Midbrain (tissue), 1 donor: ENCODE measurements around the gene TOP3B.

Source experiments
- DNase-seq: peaks from one replicate; lab custom pipeline; 2025; lab: John Stamatoyannopoulos, UW

The TOP3B gene

GRCh38 chr22:21961886-21962654 is 20.5 kb downstream of the TOP3B start:
- DNase-seq, result no peak

- no peak for DNase-seq
Measured at GRCh38 chr22:21961127-21961867, 21.3 kb downstream of the TOP3B start.

DNA sequence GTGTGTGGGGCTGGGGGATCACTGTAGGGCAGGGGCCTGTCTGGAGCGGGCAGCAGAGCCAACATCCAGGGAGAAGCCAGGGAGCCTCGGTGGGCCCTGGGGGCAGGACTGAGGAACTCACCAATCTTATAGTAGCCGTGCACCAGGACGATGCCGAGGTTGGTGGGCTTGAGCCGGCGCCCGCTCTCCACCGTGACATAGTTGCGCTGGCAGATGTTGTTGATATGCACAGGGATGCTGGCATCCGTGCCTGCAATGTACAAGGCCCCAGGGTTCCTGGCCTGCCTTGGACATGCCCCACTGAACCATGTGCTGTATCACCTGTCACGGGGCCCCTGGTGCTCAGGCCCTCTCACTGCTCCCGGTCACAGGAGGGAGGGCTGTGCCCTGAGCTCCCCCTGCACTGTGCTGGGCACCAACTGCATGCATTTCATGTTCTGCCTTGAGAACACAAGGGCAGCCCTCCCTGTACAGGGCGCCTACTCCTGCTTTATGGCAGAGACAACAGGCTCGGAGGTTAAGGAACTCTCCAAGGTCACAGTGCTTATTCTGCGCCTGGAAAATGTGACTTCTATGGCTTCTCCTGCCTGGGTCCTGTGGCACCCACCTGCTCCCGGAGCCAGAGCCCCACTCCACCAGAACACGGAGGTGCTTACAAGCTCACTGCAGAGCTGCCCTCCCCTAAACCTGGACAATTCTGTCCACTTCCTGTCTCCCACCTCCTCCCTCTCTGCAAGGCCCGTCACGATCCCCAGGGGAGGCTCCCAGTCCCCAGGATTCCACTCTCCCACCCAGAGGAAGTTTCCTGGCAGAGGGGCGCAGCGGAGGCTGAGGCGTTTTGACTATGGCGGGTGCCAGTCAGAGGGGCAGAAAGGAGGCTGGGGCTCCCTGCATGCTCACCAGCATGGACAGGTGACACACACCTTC is 22.1 kb downstream of the TOP3B start:
- no peak for DNase-seq

DNA sequence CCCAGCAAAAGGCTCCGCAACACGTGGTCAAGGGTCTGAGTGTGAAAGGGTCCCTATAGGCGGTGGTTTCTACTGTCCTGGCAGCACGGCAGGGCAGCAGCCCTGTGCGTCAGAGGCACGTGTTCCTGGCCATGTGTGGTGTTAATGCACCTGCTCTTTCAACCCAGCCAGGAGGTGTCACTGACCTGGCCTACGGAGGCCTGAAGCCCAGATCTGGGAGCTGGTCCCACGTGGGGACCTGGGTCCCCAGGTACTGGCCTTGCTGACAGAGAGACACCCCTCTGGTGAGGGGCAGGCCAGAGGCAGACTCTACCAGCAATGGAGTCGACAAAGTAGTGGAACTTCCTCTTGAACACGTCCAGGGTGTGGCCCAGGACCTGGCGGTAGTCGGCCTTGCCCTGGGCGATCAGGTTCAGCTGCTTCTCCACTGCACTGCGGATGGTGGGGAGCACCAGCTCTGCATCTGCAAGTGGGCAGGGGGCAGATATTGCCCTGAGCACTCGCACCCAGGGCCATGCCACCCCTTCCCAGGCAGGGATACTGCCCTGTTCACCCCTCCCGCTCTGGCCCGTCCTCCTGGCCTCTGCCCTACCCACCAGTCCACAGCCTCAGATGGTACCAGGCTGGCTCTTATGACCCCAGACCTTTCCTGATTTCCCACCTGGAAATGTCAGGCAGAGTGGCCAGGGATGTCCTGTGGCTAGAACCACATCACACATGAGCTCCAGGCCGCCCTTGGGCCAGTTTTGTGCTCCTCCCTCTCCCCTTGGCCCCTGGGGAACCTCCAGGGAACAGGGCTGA is 23.1 kb downstream of the TOP3B start:
- DNase-seq, result no peak

DNA sequence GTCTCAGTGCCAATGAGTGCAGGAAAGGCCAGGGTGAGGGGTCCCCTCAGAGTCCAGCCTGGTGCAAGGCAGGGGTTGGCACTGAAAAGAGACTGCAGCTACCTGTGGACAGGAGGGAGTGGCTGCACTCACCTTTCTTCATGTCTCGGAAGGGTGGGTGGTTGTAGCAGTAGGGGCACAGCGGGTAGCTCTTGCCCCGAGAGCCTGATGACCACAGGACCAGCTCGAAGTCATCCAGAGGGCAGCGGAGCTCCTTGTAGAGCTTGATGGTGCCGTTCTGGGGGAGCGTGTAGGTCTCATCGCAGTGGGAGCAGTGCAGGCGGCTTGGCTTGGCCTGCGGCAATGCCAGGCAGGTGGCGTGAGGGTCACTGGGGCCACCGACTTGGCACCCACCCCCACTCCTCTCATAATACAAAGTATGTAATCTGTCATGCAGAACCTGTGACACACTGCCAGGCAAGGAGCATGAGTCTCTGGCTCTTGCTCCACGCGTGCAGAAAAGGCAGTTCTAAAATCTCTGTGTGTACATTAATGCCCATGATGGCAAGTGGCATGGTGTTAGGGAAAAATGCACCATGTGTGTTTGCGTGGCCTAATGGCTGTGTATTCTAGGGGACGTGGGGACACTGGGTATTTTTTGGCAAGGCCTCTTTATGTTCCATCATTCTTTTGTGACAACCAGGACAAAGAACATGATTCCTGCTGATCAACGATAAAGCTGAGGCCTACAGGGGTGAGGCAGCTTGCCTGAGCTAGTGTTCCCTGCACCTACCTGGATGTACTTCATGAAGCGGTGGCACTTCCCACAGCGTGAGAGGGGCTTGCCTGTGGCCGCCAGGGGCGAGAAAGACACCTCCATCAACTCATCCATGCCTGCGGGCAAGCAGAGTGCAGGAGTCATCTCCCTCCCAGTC is 24.0 kb downstream of the TOP3B start:
- no peak for DNase-seq

GRCh38 chr22:21952586-21953571 is 29.7 kb downstream of the TOP3B start, which contains the start of gene PPM1F:
PPM1F (minus strand) TSS chr22:21952848; CDS start chr22:21946048, 6,800 bp downstream.
- DNase-seq, result peak; percentile 65

DNA sequence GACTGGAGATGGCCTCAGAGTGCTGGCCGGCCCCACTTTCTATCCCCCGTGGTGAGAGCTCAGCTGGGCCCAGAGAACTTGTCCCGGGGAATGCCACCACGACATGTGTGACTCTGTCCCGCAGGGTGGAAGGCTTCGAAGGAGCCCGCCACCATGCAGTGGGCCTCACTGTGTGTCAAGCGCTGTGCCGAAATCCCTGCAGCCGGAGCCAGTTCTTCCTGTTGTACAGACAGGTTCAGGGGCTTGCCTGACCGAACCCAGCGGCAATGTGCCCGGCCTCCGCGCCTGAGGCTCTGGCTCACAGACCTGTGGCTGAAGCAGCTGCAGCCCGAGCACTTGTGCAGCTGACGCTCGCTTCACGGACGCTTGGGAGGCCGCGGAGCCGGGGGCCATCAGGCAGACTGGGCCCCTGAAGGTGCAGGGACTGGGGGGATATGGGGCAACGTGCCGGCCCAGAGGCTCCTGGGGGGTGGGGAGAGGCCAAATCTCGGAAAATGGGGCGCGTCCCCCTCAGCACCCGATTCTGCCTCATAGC is 30.6 kb downstream of the TOP3B start:
- DNase-seq, result no peak

GRCh38 chr22:21951062-21951461 is 31.5 kb downstream of the TOP3B start:
- no peak for DNase-seq

- no peak for DNase-seq
Measured at GRCh38 chr22:21949948-21950347, 32.6 kb downstream of the TOP3B start.

GRCh38 chr22:21949569-21949918 is 33.0 kb downstream of the TOP3B start:
- no peak for DNase-seq

GRCh38 chr22:21948824-21949568 is 33.6 kb downstream of the TOP3B start:
- DNase-seq, result no peak

DNA sequence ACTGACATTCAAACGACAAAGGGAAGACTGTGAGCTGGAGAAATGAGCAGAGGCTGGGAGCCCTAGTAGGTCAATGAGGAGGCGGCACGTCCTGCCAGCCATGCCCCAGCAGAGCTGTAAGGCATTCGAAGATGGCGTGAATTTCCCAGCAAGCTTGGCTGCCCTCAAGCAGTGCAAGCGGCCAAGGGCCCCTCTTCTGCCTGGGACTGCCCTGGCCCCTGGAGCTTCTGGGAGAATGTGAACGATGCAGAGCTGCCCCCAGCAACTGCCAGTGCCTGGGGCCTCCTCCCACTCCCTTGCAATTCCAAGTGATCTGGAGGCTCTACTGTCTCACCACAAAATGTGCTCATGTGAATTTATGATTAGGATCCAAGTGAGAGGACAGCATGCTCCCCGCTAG is 34.2 kb downstream of the TOP3B start:
- no peak for DNase-seq

- DNase-seq, result no peak
Measured at GRCh38 chr22:21947040-21948014, 35.3 kb downstream of the TOP3B start.

DNA sequence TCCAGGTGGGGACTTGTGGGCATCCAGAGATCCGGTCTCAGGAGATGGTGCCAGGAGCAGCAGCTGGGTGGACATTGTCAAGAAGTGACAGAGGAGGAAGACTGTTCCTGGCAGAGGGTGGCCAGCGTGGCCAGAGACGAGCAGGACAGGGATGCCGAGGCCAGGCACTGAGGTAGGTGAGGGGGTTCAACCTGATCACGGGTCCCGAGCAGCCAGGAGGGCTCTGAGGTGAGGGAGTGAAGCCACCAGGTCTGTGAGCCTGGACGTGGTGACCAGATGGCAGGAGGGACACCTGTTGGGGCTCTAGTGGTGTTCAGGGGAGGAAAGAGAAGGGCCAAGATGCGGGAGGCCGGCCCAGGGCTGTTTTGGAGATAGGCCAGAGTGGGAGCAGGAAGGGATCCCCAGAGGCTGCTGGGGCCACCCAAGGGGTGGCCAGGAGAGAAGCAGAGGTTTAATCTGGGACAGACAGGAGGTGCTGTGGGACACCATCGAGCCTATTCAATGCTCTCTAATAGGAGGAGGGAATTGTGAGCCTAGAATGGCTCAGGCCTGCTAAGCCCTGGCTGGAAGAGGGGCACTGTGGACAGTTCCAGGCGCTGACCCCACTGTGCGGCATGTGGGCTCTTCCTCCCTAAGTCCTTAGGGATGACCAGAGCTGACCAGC is 36.2 kb downstream of the TOP3B start:
- DNase-seq, result no peak

- no peak for DNase-seq
Measured at GRCh38 chr22:21945453-21946261, 36.9 kb downstream of the TOP3B start.

DNA sequence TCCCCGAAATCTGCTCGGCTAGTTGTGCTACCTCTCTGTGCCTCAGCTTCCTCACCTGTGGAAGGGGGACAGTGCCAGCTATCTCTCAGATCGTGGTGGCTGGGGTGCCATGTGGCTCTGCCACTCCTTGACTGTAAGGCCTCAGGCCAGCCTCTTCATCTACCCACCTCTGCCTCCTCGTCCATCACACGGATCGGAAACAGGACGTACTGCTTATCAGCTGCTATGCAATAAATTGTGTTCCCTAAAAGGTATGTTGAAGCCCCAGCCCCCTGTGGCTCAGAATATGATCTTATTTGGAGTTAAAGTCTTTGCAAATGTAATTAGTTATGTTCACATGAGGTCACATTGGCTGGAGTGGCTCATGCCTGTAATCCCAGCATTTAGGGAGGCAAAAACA is 37.7 kb downstream of the TOP3B start:
- no peak for DNase-seq
